Suppressor macrophage treated with lipopolysaccharide for 1 hour (primary cell): Measurements from ENCODE around the gene GPR39.
"Not testable (repeated sequence)": the region's sequence is repeated elsewhere in the genome, so short reads cannot be mapped to it uniquely, and the experiment has no call there.

Source experiments
- DNase-seq, 3 donors: peaks; one replicate each; pipeline ENCODE4 v3.0.0-alpha.2; 2020 to 2022

Gene GPR39

DNA sequence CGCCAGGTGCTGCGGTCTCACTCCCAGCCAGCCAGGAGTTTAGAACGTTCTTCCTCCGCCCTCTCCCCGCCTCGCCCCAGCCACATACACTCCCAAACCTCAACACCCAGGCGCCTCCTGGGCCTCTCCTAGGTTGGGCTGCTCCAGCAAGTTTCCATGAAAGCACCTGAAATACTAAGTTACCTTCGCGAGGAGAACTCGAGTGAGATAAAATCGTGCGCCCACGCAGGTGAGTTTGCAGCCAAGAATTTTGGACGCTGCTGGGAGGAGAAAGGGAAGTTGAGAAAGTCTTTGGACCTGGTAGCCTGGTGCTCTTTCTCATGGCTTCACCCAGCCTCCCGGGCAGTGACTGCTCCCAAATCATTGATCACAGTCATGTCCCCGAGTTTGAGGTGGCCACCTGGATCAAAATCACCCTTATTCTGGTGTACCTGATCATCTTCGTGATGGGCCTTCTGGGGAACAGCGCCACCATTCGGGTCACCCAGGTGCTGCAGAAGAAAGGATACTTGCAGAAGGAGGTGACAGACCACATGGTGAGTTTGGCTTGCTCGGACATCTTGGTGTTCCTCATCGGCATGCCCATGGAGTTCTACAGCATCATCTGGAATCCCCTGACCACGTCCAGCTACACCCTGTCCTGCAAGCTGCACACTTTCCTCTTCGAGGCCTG, at the start of gene GPR39:
GPR39 (plus strand) TSS at position 83 of the 673 bp plus-strand sequence.
- DNase-seq = no peak

DNA sequence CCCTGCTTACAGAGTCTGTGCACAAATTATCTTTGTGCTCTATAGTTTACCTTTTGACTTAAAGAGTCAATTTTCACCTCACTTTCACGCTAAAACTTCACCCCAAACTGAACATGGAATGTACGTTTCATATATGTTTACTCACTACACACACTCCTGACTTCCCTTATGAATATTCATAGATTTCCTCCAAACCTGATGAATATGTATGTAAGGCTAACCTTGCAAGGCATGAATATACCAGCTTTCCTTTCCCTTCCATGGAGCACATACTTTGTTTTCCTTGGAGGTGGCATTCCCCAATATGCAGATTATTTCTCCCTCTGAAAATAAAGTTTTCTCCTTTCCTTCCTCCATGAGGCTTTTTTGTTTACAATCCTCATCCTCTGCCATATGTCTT, 48.4 kb upstream of the GPR39 start:
- peak in 1 of 3 donors; percentile 4 for DNase-seq

DNA sequence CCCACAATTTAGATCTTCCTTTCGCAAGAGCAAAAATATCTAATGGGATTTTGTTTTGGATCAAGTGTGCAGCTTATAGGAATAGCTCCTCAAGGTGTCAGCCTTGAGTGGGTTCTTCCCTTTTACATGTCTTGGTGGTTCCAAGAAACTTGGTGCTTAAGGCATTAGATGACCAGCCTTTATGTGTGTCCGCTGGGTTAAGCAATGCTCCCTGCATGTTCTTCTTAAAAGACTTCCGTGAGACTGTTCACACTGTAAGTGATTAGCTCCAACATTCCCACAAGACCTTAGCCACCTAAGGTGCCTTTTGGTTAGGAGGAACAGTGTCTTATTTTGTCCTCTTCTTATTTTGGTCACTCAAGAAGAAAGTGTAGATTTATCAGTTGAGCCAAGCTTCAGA, 44.3 kb upstream of the GPR39 start:
- peak; percentile 15 to 41 (median 36) for DNase-seq

GRCh38 chr2:132373391-132374135, 43.0 kb upstream of the GPR39 start:
- peak in 1 of 3 donors; percentile 6 for DNase-seq

- no peak for DNase-seq
These were observed 42.5 kb upstream of the GPR39 start for GRCh38 chr2:132374151-132374550.

DNA sequence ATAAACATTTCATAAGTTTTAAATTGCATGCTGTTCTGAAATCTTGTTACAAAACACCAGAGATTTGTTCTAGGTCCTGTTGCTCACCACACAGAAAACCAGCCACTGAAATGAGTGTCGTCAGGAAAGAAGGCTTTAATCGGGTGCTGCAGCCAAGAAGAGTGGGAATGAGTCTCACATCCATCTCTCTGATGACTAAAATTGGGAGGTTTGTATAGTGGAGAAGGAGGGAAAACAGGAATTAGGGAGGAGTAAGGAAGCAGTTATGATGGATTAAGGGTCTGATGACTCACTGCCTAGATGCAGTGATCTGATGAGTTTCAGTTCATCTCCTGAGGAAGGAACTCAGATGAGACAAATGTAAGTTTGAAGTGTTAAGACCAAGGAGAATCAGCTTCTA, 42.1 kb upstream of the GPR39 start:
- peak in 2 of 3 donors; percentile 20 to 33 for DNase-seq

DNA sequence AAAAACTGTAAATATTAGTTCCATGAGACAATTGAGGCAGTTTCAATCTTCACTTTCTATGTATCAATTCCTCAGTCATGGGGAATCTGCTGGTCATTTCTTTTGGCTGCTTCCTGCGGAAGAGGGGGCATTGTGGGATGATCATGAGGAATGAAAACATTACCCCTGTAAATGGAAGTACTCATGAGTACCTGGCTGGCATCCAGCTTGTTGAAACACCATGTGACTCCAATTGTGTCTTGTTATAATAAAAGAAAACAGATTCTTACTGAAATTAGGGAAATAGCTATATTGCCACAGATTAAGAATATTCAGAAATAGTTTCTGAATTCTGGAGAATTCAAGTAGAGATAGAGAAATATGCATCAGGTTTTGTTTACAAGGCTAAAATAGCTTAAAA, 41.6 kb upstream of the GPR39 start:
- DNase-seq = peak in 1 of 3 donors; percentile 17

DNA sequence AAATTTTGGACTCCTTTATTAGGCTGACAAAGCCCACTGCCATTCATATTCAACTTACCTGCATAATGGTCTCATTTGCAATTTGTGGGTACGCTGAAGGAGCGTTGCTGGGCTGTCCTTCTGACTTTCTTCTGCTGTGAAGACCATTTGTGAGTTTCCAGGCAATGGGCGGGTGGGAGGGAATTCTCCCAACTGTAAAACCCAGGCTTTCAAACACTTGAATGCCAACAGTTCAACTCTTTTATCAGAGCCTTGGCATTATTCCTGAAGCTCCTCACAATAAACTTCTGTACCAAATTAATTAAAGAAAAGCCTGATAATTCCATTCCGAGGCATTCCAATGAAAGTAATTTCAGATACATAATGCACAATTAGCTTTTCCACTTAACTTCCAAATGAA, 35.2 kb upstream of the GPR39 start:
- DNase-seq = no peak

GRCh38 chr2:132383956-132384355, 32.6 kb upstream of the GPR39 start:
- DNase-seq = no peak

GRCh38 chr2:132384491-132385151, 32.0 kb upstream of the GPR39 start:
- DNase-seq = peak; percentile 44 to 73 (median 72)

DNA sequence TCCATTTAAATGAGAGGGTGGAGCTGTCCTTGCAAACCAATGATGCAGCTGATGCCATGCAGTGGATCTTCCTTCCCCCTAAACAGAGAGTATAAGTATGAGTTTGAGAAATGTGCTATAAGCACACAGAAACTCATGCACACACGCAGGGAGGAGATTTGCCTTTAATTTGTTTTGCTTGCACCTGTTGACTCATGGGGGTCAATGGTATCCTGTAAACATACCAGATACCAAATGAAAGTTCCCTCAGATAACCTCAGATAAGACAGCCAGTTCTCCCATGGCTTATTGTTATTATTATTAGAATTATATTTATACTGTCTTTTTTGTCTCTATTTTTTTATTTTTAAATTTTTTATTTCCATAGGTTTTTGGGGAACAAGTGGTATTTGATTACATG, 29.5 kb upstream of the GPR39 start:
- DNase-seq = no peak

DNA sequence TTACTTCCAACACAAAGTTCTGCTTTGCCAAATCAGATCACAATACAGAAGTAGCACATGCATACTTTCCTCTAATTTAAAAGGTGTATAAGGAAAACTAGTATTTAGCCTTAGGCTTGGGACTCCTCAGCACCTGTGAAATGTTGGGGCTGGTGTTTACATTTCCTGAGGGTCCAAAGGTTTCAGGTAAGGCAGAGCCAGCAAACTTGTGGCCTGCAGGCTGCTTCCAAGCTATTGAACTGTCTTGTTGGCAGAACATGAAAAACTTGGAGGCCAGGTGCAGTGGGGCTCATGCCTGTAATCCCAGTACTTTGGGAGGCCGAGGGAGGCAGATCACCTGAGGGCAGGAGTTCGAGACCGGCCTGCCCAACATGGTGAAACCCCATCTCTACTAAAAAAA, 26.5 kb upstream of the GPR39 start:
- DNase-seq = no peak

DNA sequence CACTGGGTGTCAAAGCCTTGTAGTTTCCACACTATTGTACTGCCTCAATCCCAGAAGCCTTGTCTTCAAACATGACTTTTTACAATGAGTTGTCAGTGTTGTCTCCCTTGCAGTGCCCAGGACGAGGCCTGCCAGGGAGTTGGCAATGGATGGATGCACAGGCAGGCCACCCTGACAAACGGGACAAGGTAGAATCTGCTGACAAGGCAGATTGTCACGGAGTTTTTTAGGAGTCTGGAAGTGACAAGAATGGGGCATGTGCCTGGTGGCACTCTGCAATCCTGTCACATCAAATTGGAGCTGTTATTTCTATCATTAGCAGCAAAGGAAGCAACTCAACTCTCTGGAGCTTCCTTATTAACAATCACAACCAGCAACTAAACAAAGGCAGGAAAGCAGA, 25.2 kb upstream of the GPR39 start:
- no peak for DNase-seq

DNA sequence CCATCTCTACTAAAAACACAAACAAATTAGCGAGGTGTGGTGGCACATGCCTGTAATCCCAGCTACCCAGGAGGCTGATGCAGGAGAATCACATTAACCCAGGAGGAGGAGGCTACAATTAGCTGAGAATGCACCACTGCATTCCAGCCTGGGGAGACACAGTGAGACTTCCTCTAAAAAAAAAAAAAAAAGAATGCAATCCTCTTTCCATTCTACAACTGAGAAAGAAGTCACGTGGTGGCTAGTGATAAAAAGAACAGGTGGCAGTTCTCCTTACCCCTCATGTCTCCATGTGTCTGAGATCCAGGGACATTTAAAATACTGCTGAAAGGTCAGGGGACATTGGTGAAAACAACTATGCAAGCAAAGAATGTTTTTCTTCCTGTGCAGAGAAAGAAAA, 24.4 kb upstream of the GPR39 start:
- DNase-seq = no peak

- no peak for DNase-seq
These were observed 23.7 kb upstream of the GPR39 start for GRCh38 chr2:132392879-132393278.

GRCh38 chr2:132397042-132397441, 19.6 kb upstream of the GPR39 start:
- not testable (repeated sequence) for DNase-seq

GRCh38 chr2:132400169-132400900, 16.3 kb upstream of the GPR39 start:
- DNase-seq = no peak

- DNase-seq = no peak
These were observed 15.7 kb upstream of the GPR39 start for GRCh38 chr2:132400901-132401240.

GRCh38 chr2:132401326-132401725, 15.3 kb upstream of the GPR39 start:
- no peak for DNase-seq

- DNase-seq = no peak
These were observed 13.5 kb upstream of the GPR39 start for GRCh38 chr2:132403146-132403545.

GRCh38 chr2:132404056-132404455, 12.5 kb upstream of the GPR39 start:
- no peak for DNase-seq

GRCh38 chr2:132407784-132408183, 8.8 kb upstream of the GPR39 start:
- no peak for DNase-seq

DNA sequence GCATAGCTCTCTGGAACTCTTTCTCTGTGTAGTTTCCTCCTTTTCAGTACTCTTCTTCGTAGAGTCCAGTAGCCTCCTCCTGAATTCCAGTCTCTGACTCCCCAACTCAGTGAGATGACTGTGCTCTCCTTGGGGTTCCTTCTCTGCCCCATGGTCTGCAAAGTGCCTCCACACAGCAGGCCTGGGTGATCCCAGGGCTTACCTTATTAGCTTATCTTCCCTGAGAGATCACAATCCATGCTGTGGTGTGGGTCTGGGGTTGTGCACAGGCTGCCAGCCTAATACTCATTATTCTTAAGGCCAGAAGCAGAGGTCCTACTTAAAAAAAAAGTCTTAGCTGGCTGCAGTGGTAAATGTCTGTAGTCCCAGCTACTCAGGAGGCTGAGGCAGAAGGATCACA, 4.6 kb upstream of the GPR39 start:
- DNase-seq = no peak
